Stimulated activated CD8-positive, alpha-beta memory T cell treated with anti-CD3 and anti-CD28 coated beads, Interleukin-12 subunit alpha, Interleukin-12 subunit beta, amount 100 ng/mL, for 24 hours (primary cell): ENCODE measurements around the gene FSTL4.

Experiments used
- DNase-seq: peaks from one replicate; pipeline ENCODE4 v3.0.0-alpha.2; 2020; ENCODE audit errors: extremely low read depth

FSTL4 gene

DNA sequence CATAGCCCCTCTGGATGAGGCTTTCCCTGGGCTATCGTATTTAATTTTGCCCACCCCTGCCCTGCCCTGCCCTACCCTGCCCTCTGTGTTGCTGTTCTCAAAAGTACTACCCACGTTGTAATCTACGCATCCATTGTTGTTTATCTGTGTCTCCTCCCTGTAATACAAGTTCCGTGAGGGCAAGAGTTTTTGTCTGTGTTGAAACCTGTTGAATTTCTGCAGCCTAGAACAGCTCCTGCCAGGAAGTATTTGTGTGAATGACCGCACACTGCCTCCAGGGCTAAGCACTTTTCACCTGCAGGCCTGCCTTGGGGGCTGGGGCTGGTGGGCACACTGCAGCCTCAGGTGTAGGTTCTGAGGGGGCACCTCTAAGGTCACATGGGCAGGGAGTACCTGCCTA is 315.7 kb downstream of the FSTL4 start:
- no peak for DNase-seq

DNA sequence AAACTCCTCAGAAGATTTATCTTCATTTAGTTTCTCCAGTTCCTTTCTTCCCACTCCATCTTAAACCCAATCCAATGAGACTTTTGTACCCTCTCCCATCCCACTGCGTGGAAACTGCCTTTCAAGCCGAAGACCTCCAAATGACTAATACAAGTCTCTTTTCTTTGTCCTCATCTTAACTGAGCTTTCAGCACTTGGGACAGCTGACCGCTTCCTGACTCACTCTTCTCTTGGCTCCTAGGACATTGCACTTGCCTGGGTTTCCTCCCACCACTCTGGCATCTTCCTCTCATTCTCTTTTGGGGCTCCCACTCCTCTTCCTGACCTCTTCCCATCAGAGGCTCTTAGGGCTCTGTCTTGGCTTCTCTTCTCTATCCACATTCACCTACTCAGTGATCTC is 316.8 kb downstream of the FSTL4 start:
- DNase-seq = no peak

- DNase-seq = no peak
Measured at GRCh38 chr5:133294380-133294779, 318.0 kb downstream of the FSTL4 start.

- DNase-seq = no peak
Measured at GRCh38 chr5:133293960-133294359, 318.4 kb downstream of the FSTL4 start.

DNA sequence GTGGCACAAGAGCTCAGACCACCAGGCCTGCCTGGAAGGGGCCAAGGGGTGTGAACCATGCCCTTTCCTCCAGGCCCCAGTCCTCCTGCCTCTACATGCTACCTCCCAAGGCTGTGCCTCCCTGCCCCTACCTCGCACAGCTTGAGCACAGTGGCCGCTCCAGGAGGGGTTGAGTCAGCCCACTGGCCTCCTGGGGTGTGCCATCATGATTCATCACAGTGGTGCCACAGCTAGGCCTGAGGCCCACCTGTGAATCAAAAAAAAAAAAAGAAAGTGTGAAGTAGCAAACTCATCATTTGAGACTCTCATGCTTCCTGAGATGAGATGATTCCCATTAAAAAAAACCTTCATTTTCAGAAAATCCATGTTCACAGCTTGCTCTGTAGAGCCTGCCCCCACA is 320.0 kb downstream of the FSTL4 start:
- DNase-seq = no peak

GRCh38 chr5:133291524-133291923 is 320.8 kb downstream of the FSTL4 start:
- no peak for DNase-seq

GRCh38 chr5:133290669-133291240 is 321.6 kb downstream of the FSTL4 start:
- DNase-seq = no peak

GRCh38 chr5:133289686-133290367 is 322.5 kb downstream of the FSTL4 start:
- no peak for DNase-seq

DNA sequence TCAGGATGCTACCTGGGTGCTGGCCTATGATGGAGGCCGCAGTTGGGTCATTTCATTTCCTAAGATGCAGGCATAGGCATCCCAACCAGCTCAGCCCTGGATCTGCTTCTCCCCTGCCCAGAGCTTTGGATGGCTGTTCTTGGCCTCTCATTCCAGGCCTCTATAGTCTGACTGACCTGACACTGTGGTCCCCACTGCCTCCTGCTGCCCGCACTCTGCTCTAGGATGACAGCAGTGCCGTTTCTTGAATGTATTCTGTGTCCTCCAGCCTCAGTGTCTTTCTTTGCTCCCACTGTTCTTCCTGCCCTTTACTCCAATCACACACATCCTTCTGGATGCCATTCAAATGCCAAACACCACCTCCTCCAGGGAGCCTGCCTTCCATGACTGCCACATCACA is 324.8 kb downstream of the FSTL4 start:
- no peak for DNase-seq

GRCh38 chr5:133286483-133286882 is 325.9 kb downstream of the FSTL4 start:
- no peak for DNase-seq

- no peak for DNase-seq
Measured at GRCh38 chr5:133285583-133286021, 326.7 kb downstream of the FSTL4 start.

GRCh38 chr5:133284306-133284705 is 328.0 kb downstream of the FSTL4 start:
- no peak for DNase-seq

- no peak for DNase-seq
Measured at GRCh38 chr5:133278317-133278716, 334.0 kb downstream of the FSTL4 start.

DNA sequence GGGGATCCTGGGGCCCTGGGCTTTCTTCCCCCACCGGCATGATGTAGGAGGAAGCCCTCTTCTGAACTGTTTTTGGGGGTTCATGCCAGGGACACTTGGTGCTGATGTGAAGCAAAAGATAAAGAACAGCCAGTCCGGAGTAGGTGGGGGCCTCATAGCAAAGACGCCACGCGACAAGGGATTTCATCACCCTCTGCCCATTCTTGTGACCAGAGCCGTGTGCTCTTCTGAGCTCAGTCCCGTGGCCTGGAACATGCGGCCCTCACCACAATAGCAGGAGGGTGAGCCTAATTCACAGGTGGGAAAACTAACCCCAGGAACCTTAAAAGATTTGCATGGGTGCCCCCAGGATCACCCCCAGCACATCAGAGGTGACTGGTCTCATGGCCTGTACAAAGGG is 334.6 kb downstream of the FSTL4 start:
- DNase-seq = no peak

GRCh38 chr5:133276171-133276570 is 336.2 kb downstream of the FSTL4 start:
- DNase-seq = no peak

GRCh38 chr5:133275631-133276030 is 336.7 kb downstream of the FSTL4 start:
- DNase-seq = no peak

DNA sequence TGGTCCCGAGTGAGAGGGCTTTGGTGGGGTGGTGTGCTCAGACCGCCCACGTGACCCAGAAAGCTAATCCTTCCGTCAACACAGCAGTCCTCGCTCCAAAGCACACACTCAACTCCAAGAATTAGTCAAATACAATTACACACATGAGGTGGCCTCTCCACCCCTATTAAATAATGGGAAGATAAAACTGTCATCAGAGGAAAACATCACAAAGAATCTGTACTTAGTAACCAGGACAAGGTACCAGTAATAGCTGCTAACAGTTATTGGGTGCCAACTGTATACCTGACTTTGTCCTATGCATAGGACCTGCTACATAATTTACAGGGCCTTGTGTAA is 337.8 kb downstream of the FSTL4 start:
- DNase-seq = no peak

DNA sequence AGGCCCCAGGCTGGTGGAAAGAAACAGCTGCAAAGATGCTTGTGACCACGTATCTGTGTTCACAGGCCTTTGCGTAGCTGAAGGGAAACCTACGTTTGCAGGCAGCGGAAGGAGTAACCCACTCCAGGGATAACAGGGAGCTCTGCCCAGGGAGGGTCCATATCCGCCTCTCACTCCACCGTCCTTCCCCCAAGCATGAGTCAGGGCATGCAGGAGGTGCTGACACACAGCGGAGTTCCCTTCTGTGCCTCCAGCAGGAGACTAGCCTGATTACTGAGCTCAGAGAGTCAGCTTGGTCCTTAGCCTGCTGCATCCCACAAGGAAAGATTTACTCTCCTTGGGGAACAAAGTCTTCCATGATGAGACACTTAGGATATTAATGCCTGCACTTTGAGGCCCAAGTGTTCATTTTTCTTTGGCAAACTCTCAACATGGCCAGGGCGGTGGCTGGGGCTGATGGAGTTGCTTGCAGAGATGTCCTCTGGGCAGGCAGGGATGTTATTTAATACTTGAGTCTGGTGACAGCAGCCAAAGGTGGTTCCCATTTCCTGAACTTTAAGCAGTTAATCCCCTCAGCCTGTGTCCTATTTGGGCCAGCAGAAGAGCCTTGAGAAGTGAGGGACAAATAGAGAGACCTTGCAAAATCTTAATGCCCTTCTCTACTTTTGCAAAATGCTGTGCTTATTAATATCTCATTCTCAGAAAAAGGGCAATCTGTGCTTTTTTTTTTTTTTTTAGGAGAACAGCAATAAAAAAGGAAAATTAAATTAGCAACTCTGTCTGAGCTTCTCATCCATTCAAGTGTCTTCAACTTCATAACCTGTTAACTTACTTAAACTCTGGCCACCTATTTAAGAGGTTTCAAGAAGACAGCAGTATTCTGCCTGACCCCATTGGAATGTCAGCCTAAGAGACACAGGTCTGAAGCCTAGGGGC is 338.4 kb downstream of the FSTL4 start:
- no peak for DNase-seq

GRCh38 chr5:133272345-133272744 is 340.0 kb downstream of the FSTL4 start:
- DNase-seq = no peak

DNA sequence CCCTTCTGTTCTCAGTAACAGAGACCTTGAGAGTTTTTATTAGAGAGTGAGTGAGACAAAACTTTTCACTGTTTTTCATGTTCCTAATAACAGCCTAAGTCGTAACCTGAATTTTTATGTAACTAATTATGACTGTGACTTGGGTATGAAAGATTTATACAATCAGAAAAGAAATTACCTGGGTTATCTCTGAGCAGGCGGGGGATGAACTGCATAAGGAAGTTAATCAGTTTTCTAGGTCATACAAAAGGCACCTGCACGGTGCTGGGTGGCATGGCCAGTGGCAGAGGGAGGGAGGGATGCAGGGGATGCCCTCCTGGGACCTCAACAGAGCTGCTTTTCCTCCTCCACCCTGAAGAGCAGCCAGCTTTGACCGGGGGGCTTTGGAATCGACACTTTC is 340.7 kb downstream of the FSTL4 start:
- no peak for DNase-seq

DNA sequence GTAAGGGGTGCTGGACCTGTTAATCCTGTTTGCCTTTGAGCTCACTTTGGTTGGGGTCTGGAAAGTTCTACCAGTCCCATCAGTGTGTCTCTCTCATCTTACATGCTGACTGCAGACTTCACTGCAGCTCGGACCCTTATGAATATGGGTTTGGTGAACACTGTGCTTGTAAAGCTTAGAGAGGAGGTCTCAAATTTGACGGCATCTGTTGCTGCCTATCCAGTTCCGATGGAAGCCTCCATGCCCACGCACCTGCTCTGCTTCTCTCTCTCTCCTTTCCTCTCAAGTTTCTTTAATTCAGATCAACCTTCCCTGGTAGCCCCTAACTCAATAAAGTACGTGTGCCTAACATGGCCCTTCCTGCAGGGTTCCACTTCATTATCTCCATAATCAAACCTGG is 342.6 kb downstream of the FSTL4 start:
- DNase-seq = no peak

DNA sequence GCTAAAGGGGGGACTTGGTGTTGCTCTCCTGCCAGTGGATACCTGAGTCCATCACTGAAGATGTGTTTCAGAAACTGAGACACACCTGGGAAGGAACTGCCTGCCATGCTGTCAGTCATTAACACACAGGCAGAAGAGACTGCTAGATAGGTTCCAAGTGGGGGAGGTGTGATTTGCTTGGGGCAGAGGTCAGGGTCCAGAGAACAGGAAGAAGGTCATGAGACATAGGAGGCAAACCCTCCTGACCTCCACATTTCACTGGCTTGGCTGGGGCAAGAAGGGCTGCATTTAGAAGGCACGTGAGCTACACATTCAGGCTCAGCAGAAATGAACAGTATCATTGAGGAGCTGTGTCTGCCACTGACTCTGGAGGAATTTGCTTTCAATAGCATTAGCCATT is 344.7 kb downstream of the FSTL4 start:
- DNase-seq = no peak

- no peak for DNase-seq
Measured at GRCh38 chr5:133266966-133267365, 345.4 kb downstream of the FSTL4 start.
